ENCODE data around the gene NUP62.

Gene NUP62

GRCh38 chr19:49977076-49977475 is 47.8 kb upstream of the NUP62 start:
- Histone ChIP-seq H2AFZ (ENCODE audit: low read depth, low read length) (no peak overlapping the region), H3K36me3 (ENCODE audit: insufficient read depth, low read length) (peaks cover 25% of the 10 kb centered on the region), H3K9ac (ENCODE audit: low read depth, low read length) (no peak overlapping the region), H3K4me3 (ENCODE audit: low read depth in 1 of 2, low read length in 2 of 2) (no peak overlapping the region), H3K79me2 (ENCODE audit: insufficient read depth, low read length) (no peaks in the 10 kb centered on the region), H3K27ac (ENCODE audit: low read length) (no peak overlapping the region), H3K4me2 (ENCODE audit: insufficient read depth, low read length) (no peak overlapping the region), H4K20me1 (ENCODE audit: insufficient read depth, low read length) (peaks cover 23% of the 10 kb centered on the region), H3K27me3 (ENCODE audit: insufficient read depth, low read length, poor library complexity) (no peaks in the 10 kb centered on the region), H3K4me1 (ENCODE audit: insufficient read depth, low read length) (no peaks in the 10 kb centered on the region), H3K9me3 (ENCODE audit: insufficient read depth, low read length, severe bottlenecking) (no peaks in the 10 kb centered on the region)
- no peak for DNase-seq
- no peak for TF ChIP-seq EZH2 (IDR thresholded peaks at IDR 0.05; ENCODE audit: borderline replicate concordance, low read depth, low read length, severe bottlenecking)
- TF ChIP-seq CTCF (IDR thresholded peaks at IDR 0.05; ENCODE audit: borderline replicate concordance, extremely low read depth, low read length, poor library complexity, severe bottlenecking) = no peak
- no peak for ATAC-seq (ENCODE audit: insufficient read depth, low read depth)

GRCh38 chr19:49976496-49976895 is 47.2 kb upstream of the NUP62 start:
- Histone ChIP-seq H4K20me1 (ENCODE audit: insufficient read depth, low read length) (peaks cover 23% of the 10 kb centered on the region), H3K27ac (ENCODE audit: low read length) (no peak overlapping the region), H3K9ac (ENCODE audit: low read depth, low read length) (no peak overlapping the region), H2AFZ (ENCODE audit: low read depth, low read length) (no peak overlapping the region), H3K79me2 (ENCODE audit: insufficient read depth, low read length) (no peaks in the 10 kb centered on the region), H3K4me2 (ENCODE audit: insufficient read depth, low read length) (no peak overlapping the region), H3K4me1 (ENCODE audit: insufficient read depth, low read length) (no peaks in the 10 kb centered on the region), H3K9me3 (ENCODE audit: insufficient read depth, low read length, severe bottlenecking) (no peaks in the 10 kb centered on the region), H3K4me3 (ENCODE audit: low read depth in 1 of 2, low read length in 2 of 2) (no peak overlapping the region), H3K36me3 (ENCODE audit: insufficient read depth, low read length) (peaks cover 19% of the 10 kb centered on the region), H3K27me3 (ENCODE audit: insufficient read depth, low read length, poor library complexity) (no peaks in the 10 kb centered on the region)
- DNase-seq (no peak), ATAC-seq (ENCODE audit: insufficient read depth, low read depth) (no peak)
- TF ChIP-seq EZH2 (IDR thresholded peaks at IDR 0.05; ENCODE audit: borderline replicate concordance, low read depth, low read length, severe bottlenecking) = no peak

GRCh38 chr19:49975051-49975450 is 45.7 kb upstream of the NUP62 start:
- peaks cover 19% of the 10 kb centered on the region for H3K36me3 ChIP-seq (ENCODE audit: insufficient read depth, low read length)
- no peaks in the 10 kb centered on the region for H3K27me3 ChIP-seq (ENCODE audit: insufficient read depth, low read length, poor library complexity)
- TF ChIP-seq EZH2 (IDR thresholded peaks at IDR 0.05; ENCODE audit: borderline replicate concordance, low read depth, low read length, severe bottlenecking) = no peak
- TF ChIP-seq CTCF (IDR thresholded peaks at IDR 0.05; ENCODE audit: borderline replicate concordance, extremely low read depth, low read length, poor library complexity, severe bottlenecking) = no peak
- H3K9ac ChIP-seq (ENCODE audit: low read depth, low read length) = no peak overlapping the region
- DNase-seq (no peak), ATAC-seq (ENCODE audit: insufficient read depth, low read depth) (no peak)
- no peaks in the 10 kb centered on the region for H3K79me2 ChIP-seq (ENCODE audit: insufficient read depth, low read length)
- H3K4me3 ChIP-seq (ENCODE audit: low read depth in 1 of 2, low read length in 2 of 2) = no peak overlapping the region
- no peaks in the 10 kb centered on the region for H3K9me3 ChIP-seq (ENCODE audit: insufficient read depth, low read length, severe bottlenecking)
- H2AFZ ChIP-seq (ENCODE audit: low read depth, low read length) = no peak overlapping the region
- H3K4me1 ChIP-seq (ENCODE audit: insufficient read depth, low read length) = no peaks in the 10 kb centered on the region
- no peak overlapping the region for H3K27ac ChIP-seq (ENCODE audit: low read length)
- peaks cover 23% of the 10 kb centered on the region for H4K20me1 ChIP-seq (ENCODE audit: insufficient read depth, low read length)
- no peak overlapping the region for H3K4me2 ChIP-seq (ENCODE audit: insufficient read depth, low read length)

- Histone ChIP-seq H3K27ac (ENCODE audit: low read length) (no peak overlapping the region), H3K9me3 (ENCODE audit: insufficient read depth, low read length, severe bottlenecking) (no peaks in the 10 kb centered on the region), H3K4me3 (ENCODE audit: low read depth in 1 of 2, low read length in 2 of 2) (no peak overlapping the region), H3K9ac (ENCODE audit: low read depth, low read length) (no peak overlapping the region), H3K36me3 (ENCODE audit: insufficient read depth, low read length) (peaks cover 17% of the 10 kb centered on the region), H3K27me3 (ENCODE audit: insufficient read depth, low read length, poor library complexity) (no peaks in the 10 kb centered on the region), H3K4me1 (ENCODE audit: insufficient read depth, low read length) (no peaks in the 10 kb centered on the region), H2AFZ (ENCODE audit: low read depth, low read length) (no peak overlapping the region), H3K79me2 (ENCODE audit: insufficient read depth, low read length) (no peaks in the 10 kb centered on the region), H4K20me1 (ENCODE audit: insufficient read depth, low read length) (peaks cover 21% of the 10 kb centered on the region), H3K4me2 (ENCODE audit: insufficient read depth, low read length) (no peak overlapping the region)
- TF ChIP-seq EZH2 (IDR thresholded peaks at IDR 0.05; ENCODE audit: borderline replicate concordance, low read depth, low read length, severe bottlenecking) = no peak
- no peak for TF ChIP-seq CTCF (IDR thresholded peaks at IDR 0.05; ENCODE audit: borderline replicate concordance, extremely low read depth, low read length, poor library complexity, severe bottlenecking)
- no peak for ATAC-seq (ENCODE audit: insufficient read depth, low read depth)
- DNase-seq = no peak
These were observed 44.7 kb upstream of the NUP62 start for GRCh38 chr19:49973987-49974386.
